HFFc6 (cell line): ENCODE measurements around the gene LSR. TPM values are rescaled to one million over a fixed set of nuclear protein-coding genes. Genes with fewer than 3 reads are reported as not detected.
A peak's percentile ranks its signal among the peaks of the same experiment; 100 is the strongest.

Experiments
- DNase-seq: peaks from one replicate; pipeline ENCODE4 v3.0.0-alpha.2; 2018
- H3K27ac Mint-ChIP-seq: 2 replicates; pipeline ENCODE4 v1.8.0; 2020; ENCODE audit warnings: mild to moderate bottlenecking, mixed read lengths
- H3K27me3 Mint-ChIP-seq: 2 replicates; pipeline ENCODE4 v1.8.0; 2021; ENCODE audit warnings: mild to moderate bottlenecking, moderate library complexity, mixed read lengths; ENCODE audit not compliant: insufficient read depth
- H3K36me3 Mint-ChIP-seq: 2 replicates; pipeline ENCODE4 v1.8.0; 2021; ENCODE audit warnings: low read depth, mixed read lengths
- H3K4me1 Mint-ChIP-seq: 2 replicates; pipeline ENCODE4 v1.8.0; 2020; ENCODE audit warnings: low read depth, mixed read lengths
- H3K4me3 Mint-ChIP-seq: 2 replicates; pipeline ENCODE4 v1.8.0; 2020; ENCODE audit warnings: mild to moderate bottlenecking, moderate library complexity, mixed read lengths
- H3K9me3 Mint-ChIP-seq: 2 replicates; pipeline ENCODE4 v1.8.0; 2020; ENCODE audit warnings: mild to moderate bottlenecking, mixed read lengths
- total RNA-seq, 6 experiments: library from RNA; stranded (reverse); fragmentation: NEBNext Ultra II Directional; extraction: Animal tissue kit (Norgen Biotek cat#: 25700); gene quantifications; 2 replicates in 1 of 6; 3 replicates in 5 of 6; pipeline ENCODE4 v1.2.3, GENCODE V29; 2021
- TF ChIP-seq, protein P1 (sequence below): fragments of 200-600 bp; sonication (generic); IDR thresholded peaks from 2 replicates; pipeline ENCODE4 v1.5.0; 2021; ENCODE audit warnings: antibody characterized with exemption, mild to moderate bottlenecking

The LSR gene
- total RNA-seq, 6 experiments from 2014 or later = 1.7 to 3.3 (median 2.3) TPM

DNA sequence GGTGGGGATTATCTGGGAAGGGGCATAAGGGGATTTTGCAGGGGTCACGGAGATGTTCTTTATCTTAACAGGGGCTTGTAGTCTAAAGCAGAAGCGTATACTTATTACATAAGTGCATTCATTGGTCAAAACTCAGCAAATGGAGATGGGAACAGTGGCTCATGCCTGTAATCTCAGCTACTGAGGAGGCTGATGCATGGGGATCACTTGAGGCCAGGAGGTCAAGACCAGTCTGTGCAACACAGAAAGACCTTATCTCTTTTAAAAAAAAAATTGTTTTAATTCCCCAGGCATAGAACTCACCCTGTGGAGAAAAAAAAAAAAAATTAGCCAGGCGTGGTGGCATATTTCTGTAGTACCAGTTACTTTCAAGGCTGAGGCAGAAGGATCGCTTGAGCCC is 39.2 kb upstream of the LSR start:
- Mint-ChIP-seq H3K4me1 (peaks cover 11% of the 10 kb centered on the region; the same call in 1 of the 2 replicates), H3K4me3 (no peak overlapping the region), H3K36me3 (no peaks in the 10 kb centered on the region), H3K27me3 (peaks cover 15% of the 10 kb centered on the region), H3K27ac (no peak overlapping the region), H3K9me3 (no peaks in the 10 kb centered on the region)
- TF ChIP-seq, protein P1, sequence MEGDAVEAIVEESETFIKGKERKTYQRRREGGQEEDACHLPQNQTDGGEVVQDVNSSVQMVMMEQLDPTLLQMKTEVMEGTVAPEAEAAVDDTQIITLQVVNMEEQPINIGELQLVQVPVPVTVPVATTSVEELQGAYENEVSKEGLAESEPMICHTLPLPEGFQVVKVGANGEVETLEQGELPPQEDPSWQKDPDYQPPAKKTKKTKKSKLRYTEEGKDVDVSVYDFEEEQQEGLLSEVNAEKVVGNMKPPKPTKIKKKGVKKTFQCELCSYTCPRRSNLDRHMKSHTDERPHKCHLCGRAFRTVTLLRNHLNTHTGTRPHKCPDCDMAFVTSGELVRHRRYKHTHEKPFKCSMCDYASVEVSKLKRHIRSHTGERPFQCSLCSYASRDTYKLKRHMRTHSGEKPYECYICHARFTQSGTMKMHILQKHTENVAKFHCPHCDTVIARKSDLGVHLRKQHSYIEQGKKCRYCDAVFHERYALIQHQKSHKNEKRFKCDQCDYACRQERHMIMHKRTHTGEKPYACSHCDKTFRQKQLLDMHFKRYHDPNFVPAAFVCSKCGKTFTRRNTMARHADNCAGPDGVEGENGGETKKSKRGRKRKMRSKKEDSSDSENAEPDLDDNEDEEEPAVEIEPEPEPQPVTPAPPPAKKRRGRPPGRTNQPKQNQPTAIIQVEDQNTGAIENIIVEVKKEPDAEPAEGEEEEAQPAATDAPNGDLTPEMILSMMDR = no peak
- no peak for DNase-seq

DNA sequence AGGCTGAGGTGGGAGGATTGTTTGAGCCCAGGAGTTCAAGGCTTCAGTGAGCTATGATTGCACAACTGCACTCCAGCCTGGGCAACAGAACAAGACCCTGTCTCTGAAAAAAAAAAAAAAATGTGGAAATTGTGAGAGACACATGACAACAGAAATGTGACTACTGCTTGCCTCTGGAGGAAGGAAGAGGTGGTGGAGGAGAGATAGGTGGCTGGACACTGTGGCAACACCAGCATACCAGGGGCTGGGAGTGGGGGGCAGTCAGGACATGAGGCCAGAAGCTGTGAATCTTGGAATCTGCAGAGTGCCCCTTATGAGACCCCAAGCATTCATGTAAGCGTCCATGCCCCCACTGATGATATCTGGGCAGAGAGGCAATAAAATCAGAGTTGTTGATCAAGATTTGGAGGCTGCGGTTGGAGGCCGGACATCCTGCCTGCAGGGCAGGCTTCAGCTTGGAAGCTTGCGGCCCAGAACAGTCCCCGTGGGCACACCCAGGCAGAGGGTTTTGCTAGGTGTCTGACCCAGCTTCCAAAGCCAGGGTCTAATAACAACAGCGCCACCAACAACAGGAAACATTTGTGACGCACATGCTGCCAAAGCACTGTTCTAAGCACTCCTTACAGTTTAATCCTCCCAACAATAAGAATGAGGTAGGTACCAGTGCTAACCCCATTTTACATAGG is 37.1 kb upstream of the LSR start:
- H3K27ac Mint-ChIP-seq = no peak overlapping the region
- peaks cover 12% of the 10 kb centered on the region for H3K27me3 Mint-ChIP-seq
- H3K36me3 Mint-ChIP-seq = no peaks in the 10 kb centered on the region
- no peak for DNase-seq
- TF ChIP-seq, protein P1 = no peak; the same call in 1 of the 2 replicates
- peaks cover 19% of the 10 kb centered on the region for H3K4me1 Mint-ChIP-seq
- no peak overlapping the region for H3K4me3 Mint-ChIP-seq
- no peaks in the 10 kb centered on the region for H3K9me3 Mint-ChIP-seq

DNA sequence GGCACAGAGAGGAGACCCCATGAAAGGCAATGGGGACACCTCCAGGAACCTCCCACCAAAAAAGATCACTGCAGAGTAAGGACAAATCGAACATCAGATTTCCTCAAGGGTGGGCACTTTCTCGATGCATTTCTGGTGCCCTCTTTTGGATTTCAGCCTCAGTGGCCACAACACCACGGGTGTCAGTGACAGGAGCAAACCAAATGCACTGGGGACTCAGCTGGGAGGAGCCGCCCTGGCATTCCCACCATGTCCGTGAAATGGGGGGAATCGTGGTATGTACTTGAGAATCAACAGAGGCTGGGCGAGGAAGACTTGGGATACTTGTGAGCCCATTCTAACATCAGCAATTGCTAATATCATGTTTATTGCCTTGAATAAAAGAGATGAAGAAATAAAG is 36.6 kb upstream of the LSR start:
- Mint-ChIP-seq H3K27me3 (peaks cover 11% of the 10 kb centered on the region), H3K4me3 (no peak overlapping the region), H3K9me3 (no peaks in the 10 kb centered on the region), H3K4me1 (peaks cover 19% of the 10 kb centered on the region), H3K27ac (no peak overlapping the region), H3K36me3 (no peaks in the 10 kb centered on the region)
- no peak for DNase-seq
- TF ChIP-seq, protein P1 = no peak

DNA sequence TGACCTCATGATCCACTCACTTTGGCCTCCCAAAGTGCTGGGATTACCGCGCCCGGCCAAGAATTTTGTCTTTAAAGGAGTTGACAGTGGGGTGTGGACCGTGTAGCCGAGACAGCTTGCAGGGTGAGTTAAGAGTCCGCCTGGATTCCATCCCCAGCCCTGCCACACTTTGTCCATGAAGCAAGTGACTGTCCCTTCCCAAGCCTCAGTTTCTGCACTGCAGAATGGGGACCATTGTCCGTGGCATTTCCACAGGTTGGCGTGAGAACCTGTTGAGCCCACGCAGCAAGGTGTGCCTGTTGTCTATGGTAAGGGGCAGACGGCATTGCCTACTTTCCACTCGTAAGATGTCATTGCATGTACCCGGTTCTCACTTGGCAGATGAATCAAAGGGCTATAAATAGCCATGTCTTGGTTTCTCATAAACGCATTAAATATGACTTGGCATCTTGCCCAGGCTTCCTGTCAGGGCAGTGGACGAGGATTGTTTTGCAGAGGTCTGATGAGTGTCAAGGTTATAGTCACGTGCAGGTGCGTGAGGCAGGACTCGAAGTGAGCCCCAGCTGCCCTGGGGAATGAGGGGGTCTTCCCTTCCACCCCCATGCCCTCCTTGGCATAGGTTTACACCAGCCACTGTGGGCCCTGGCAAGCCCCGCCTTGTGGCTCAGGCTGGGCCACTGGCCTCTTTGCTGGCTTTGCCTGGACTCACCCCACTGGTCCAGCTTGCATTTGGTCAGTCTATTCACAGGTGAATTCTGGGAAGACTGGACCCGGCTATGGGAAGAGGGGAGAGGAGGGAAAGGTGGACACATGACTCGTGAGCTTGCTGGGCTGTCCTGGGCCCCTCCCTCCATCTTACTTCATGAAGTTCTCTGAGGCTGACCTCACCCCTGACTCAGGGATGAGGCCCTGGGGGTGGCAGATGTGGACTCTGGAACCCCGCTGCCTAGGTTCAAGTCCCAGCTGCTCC is 34.9 kb upstream of the LSR start:
- H3K9me3 Mint-ChIP-seq = no peaks in the 10 kb centered on the region
- TF ChIP-seq, protein P1 = no peak
- no peaks in the 10 kb centered on the region for H3K36me3 Mint-ChIP-seq
- no peak overlapping the region for H3K27ac Mint-ChIP-seq
- peaks cover 13% of the 10 kb centered on the region for H3K27me3 Mint-ChIP-seq
- no peak overlapping the region for H3K4me3 Mint-ChIP-seq
- DNase-seq = peak; percentile 68
- peaks cover 19% of the 10 kb centered on the region for H3K4me1 Mint-ChIP-seq

DNA sequence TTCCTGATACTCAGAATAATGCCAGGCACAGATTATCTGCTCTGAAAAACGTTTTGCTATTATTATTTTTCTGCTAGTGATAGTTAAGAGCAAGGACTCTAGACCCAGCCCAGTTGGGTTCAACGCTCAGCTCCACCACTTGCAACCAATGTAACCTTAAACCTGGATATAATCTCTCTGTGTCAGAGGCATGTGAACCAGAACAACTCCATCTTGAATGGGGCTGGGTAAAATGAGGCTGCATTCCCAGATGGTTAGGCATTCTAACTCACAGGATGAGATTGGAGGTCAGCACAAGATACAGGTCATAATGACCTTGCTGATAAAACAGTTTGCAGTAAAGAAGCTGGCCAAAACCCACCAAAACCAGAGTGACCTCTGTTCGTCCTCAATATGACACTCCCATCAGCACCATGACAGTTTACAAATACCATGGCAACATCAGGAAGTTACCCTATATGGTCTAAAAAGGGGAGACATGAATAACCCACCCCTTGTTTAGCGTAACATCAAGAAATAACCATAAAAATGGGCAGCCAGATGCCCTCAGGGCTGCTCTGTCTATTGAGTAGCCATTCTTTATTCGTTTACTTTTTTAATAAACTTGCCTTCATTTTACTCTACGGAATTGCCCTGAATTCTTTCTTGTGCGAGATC is 33.9 kb upstream of the LSR start:
- Mint-ChIP-seq H3K4me1 (peaks cover 19% of the 10 kb centered on the region), H3K27ac (no peak overlapping the region), H3K27me3 (peaks cover 15% of the 10 kb centered on the region), H3K9me3 (no peaks in the 10 kb centered on the region), H3K36me3 (no peaks in the 10 kb centered on the region), H3K4me3 (no peak overlapping the region)
- TF ChIP-seq, protein P1 = no peak
- no peak for DNase-seq
